Epithelial cell of proximal tubule (primary cell): Measurements from ENCODE around the gene ZNF273. TPM values are rescaled to one million over a fixed set of nuclear protein-coding genes. Genes with fewer than 3 reads are reported as not detected.

Experiments used
- DNase-seq: peaks from one replicate; pipeline ENCODE4 v3.0.0-alpha.2; 2011; ENCODE audit warnings: low read depth
- H3K4me3 ChIP-seq: 2 replicates; pipeline ENCODE4 v1.5.1; 2011; ENCODE audit warnings: low read depth, mild to moderate bottlenecking, low read length
- CTCF ChIP-seq: conservative IDR thresholded peaks from 2 replicates; pipeline ENCODE4 v1.5.1; 2012; ENCODE audit warnings: low read depth, mild to moderate bottlenecking, low read length
- total RNA-seq: library from RNA; depleted of rRNA; stranded (reverse); fragments of >200 nt; gene quantifications from 2 replicates; pipeline ENCODE4 v1.2.3, GENCODE V29; 2015

The ZNF273 gene
- total RNA-seq, 1 donor from 2014 or later, result 9.8 TPM

- DNase-seq, result no peak
- no peak overlapping the region for H3K4me3 ChIP-seq
- TF ChIP-seq CTCF, result no peak
Measured at GRCh38 chr7:64868499-64868898, 34.6 kb upstream of the ZNF273 start.

- no peak overlapping the region for H3K4me3 ChIP-seq
- TF ChIP-seq CTCF, result no peak
- no peak for DNase-seq
Measured at GRCh38 chr7:64869121-64869725, 33.9 kb upstream of the ZNF273 start.

GRCh38 chr7:64869912-64870562, 33.0 kb upstream of the ZNF273 start:
- H3K4me3 ChIP-seq, result no peak overlapping the region
- no peak for TF ChIP-seq CTCF
- DNase-seq, result no peak

- no peak for TF ChIP-seq CTCF
- DNase-seq, result no peak
Measured at GRCh38 chr7:64870656-64871055, 32.4 kb upstream of the ZNF273 start.

GRCh38 chr7:64871761-64872160, 31.3 kb upstream of the ZNF273 start:
- TF ChIP-seq CTCF, result no peak
- no peak overlapping the region for H3K4me3 ChIP-seq
- DNase-seq, result no peak

More at GRCh38 chr7:64870656-64871055, 32.4 kb upstream of the ZNF273 start:
- no peak overlapping the region for H3K4me3 ChIP-seq

- DNase-seq, result no peak
- no peak overlapping the region for H3K4me3 ChIP-seq
- TF ChIP-seq CTCF, result no peak
Measured at GRCh38 chr7:64872351-64873154, 30.5 kb upstream of the ZNF273 start.

- H3K4me3 ChIP-seq, result no peak overlapping the region
- no peak for DNase-seq
- no peak for TF ChIP-seq CTCF
Measured at GRCh38 chr7:64873155-64873500, 29.9 kb upstream of the ZNF273 start.
